Measurements from ENCODE around the gene EHBP1L1.

The EHBP1L1 gene

DNA sequence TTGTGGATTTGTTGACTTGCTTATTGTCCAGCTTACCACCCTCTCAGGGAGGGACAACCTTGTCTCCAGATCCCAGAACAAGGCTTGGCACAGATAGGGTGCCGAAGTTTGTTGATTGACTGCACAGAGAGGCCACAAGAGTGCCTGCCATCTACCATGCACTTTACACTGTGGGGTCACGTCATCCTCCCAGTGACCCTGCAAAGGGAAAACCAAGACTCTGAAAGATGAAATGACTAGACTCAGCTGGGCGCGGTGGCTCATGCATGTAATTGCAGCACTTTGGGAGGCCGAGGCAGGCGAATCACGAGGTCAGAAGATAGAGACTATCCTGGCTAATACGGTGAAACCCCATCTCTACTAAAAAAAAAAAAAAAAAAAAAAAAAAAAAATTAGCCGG is 13.1 kb upstream of the EHBP1L1 start:
- no peak for DNase-seq

DNA sequence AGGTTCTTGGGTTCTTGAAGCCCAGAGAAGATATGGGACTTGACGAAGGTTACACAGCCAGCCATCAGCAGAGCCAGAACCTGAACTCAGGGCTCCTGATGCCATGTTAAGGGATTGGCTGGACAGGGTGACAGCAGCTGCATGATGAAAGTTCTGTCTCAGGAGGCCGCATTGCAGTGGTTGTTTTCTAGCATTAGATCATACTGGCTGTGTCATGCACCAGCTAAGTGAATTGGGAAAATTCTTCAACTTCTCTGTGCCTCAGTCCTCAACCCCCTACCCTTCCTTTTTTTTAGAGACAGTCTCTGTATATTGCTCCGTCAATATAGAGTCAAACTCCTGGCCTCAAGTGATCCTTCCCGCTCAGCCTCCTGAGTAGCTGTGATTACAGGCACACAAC is 12.3 kb upstream of the EHBP1L1 start:
- no peak for DNase-seq

- DNase-seq = peak; percentile 58
Observed at GRCh38 chr11:65564879-65565559, 10.8 kb upstream of the EHBP1L1 start.

- peak; percentile 58 for DNase-seq
Observed at GRCh38 chr11:65565624-65566453, 10.0 kb upstream of the EHBP1L1 start.

GRCh38 chr11:65569164-65569972 is 6.5 kb upstream of the EHBP1L1 start:
- DNase-seq = no peak

DNA sequence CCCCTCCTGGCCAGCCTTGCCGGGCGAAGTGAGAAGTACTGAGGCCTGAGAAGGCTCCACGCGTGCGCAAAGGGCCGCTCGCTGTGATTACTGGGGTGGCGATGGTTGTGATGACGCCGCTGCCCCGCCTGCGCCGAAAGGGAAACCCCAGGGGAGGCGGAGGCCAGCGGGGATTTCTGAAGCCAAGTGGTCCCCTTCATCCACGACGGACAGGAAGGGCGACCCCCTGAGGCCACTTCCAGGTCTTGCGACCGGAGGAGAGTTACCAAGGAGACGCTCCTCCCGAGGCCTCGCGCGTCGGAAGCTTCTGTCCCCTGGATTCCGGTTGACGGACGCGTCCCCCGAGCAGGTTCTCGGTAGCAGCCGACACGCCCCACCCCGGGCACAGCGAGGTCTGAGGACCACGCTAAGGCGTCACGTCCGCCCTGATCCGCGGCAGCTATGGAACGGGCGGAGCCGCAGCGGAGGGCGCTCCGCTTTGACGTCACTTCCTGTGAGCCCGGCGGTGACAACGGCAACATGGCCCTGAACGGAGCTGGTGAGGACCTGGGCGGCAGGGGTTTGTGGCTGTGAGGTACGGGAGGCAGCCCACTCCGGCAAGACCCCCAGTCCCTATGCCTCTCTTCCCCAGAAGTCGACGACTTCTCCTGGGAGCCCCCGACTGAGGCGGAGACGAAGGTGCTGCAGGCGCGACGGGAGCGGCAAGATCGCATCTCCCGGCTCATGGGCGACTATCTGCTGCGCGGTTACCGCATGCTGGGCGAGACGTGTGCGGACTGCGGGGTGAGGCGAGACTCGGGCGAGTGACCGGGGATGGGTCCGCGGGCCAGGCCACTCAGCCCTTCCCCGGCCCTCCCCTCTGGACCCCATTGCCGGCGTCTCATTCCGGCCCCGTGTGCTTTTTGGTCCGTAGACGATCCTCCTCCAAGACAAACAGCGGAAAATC is 5.6 kb upstream of the EHBP1L1 start, which contains the start of gene ZNRD2:
Gene ZNRD2 (plus strand): TSS at position 505 of the 946 bp plus-strand sequence. CDS start 15 bp downstream, at position 520.
- peak; percentile 99 for DNase-seq

DNA sequence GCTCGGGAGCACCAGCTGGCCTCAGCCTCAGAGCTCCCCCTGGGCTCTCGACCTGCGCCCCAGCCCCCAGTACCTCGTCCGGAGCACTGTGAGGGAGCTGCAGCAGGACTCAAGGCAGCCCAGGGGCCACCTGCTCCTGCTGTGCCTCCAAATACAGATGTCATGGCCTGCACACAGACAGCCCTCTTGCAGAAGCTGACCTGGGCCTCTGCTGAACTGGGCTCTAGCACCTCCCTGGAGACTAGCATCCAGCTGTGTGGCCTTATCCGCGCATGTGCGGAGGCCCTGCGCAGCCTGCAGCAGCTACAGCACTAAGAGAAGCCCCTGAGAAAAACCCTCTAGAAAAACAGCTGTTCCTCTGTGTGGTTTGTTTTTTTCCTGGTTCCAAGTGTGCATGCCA is 4.4 kb upstream of the EHBP1L1 start:
- DNase-seq = no peak

DNA sequence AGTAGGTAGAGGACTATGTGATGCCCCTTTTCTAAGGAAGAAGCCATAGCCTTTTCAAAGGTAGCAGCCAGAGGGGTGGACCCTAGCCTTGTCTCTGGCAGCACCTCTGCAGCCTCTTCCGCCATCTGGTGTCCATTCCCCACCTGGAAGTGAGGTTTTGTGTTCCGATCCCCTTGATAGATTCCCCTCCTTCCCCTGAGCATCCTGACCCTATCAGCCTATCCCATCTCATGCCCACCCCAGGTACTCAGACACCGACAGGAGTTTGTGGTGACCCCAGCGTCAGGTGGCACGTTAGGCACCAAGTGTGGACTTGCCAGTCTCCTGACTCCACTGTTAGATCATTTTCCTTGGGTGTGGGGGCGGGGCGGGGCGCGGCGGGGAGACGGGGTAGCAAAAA is 3.9 kb upstream of the EHBP1L1 start:
- peak; percentile 46 for DNase-seq

DNA sequence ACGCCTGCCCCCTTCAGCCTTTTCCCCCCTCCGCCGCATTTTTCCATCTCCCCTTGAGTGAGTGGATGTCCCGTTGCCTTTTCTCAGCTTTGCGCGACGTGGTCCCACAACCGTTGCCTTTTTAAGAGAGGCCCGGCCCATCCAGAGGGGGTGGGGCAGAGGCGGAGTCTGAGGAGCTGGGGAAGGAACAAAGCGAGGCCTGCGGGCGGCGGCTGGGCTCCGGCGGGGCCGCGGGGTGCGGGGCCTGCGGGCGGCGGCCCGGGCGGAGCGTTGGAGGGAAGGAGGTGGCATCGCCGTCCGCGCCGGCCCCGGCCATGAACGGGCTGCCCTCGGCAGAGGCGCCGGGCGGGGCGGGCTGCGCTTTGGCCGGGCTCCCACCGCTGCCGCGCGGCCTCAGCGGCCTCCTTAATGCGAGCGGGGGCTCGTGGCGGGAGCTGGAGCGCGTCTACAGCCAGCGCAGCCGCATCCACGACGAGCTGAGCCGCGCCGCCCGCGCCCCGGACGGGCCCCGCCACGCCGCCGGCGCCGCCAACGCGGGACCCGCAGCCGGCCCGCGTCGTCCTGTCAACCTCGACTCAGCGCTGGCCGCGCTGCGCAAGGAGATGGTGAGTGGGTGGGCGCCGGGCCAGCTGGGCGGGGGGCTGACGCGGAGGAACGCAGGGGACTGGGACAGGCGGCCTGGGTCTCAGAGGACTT is 3.3 kb upstream of the EHBP1L1 start, which contains the start of gene FAM89B:
Gene FAM89B (plus strand): TSS at position 183 of the 696 bp plus-strand sequence. CDS start 132 bp downstream, at position 315.
- peak; percentile 96 for DNase-seq

DNA sequence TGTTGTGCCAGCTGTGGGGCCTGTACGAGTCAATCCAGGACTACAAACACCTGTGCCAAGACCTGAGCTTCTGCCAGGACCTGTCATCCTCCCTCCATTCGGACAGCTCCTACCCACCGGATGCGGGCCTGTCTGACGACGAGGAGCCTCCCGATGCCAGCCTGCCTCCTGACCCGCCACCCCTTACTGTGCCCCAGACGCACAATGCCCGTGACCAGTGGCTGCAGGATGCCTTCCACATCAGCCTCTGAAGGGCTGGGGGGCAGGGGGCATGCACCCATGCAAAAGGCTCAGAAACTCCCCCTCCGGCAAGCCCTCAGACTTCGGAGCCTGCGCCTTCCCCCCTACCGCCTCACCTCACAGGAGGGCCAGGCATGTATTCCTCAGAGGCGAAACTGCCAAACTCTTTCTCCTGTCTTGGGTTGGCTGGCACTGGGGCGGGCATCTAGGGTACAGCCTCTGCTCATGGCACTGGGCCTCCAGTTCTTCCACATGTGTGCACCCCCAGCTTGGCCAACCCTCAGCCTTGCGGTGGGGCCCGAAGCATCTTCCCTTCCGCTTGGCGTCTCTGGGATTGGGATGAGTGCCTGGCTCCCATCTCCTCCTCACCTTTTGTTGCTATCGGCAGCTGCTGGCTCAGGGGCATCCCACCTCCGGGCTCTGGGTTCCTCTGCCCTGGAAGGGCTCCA is 2.3 kb upstream of the EHBP1L1 start:
- no peak for DNase-seq

DNA sequence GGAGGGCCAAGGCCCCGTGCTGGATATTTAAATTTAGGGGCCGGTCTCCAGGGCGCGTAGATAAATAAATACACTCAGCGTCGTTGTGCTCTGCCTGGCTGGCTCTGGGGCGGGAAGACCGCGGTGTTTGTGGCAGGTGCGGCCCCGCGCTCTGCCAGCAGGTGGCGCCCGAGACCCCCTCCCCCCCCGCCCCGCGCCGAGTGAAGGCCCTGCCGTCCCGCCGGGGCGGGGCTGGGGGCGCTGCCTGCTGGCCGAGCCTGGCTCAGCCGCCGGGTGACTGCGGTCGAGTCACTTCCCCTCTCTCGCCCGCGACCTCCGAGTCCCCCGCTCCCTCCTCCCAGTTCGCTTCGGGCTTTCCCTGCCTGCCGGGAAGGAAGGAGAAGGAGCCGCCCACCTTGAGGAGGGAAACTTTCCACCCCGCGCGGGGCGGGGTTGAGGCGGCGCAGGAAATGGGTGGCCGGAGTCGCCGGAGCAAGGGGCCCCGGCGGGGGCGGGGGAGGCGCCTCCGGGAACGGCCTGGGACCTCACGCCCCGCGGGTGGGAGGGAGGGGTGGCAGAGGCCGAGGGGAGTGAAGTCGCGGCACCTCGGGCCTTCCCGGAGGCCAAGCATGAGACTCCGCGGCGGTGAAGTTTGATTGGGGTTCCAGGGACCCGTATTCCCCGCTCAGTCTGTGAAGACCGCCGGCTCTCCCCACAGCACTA is 1.6 kb upstream of the EHBP1L1 start:
- peak; percentile 92 for DNase-seq

GRCh38 chr11:65574811-65575567 is 864 bp upstream of the EHBP1L1 start:
- DNase-seq = no peak

DNA sequence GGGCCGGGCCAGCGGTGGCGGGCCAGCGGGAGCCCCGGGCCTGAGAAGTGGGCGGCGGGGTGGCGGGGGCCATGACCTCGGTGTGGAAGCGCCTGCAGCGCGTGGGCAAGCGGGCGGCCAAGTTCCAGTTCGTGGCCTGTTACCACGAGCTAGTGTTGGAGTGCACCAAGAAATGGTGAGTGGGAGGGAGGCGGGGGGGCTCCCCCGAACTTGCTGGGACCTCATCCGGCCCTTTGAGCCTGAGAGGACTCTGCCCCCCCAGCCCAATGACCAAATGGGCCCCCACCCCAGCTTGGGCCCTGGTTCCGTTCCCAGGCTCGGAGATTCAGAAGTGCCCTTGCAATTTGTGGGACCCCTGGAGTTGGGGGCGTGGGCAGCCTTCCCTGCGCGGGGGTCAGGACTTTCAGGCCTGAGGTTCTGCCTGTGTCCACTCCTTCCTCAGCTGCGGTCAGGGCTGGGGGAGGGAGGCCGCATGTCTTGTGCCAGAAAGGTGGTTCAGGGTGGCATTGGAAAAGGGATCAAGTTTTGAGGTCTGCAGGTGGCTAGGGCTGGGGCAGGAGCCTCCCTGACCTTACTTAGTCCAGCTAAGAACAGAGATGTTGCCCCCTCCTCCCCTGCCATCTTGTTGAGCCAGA is 496 bp downstream of the EHBP1L1 start:
- peak; percentile 29 for DNase-seq

GRCh38 chr11:65576867-65577755 is 1.3 kb downstream of the EHBP1L1 start:
- peak; percentile 58 for DNase-seq

DNA sequence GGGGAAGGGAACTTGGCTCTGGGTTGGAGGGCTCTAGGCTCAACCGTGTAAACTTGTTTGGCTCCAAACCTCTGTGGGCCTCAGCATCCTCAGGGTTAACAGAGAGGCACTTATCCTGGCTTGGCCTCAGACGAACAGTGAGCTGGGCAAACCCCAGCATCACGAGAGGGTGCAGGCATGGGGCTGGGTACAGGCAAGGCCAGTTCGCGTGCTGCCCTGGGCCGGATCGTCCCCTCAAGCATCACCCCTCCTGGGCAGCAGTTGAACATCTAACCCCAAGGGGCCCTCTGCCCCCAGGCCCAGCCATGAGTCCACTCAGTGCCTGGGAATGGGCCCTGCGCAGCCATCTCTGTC is 1.9 kb downstream of the EHBP1L1 start:
- no peak for DNase-seq

DNA sequence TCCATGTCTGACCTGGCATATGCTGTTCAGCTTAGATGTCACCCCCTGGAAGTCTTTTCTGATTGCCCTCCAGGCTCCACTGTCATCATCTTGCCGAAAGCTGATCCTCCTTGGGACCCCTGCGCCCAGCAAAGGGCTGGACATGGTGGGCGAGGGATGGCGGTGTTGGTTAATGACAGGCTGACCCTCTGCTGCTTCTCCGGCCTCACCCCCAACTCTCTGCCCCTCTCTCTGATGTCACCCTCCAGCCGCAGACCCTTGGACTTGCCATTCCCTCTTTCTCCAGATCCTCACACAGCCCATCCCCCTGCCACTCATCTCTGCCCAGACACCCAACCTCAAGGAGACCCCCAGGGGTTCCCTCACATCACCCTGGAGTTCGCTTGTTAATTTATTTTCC is 2.3 kb downstream of the EHBP1L1 start:
- DNase-seq = no peak

GRCh38 chr11:65578667-65579066 is 2.8 kb downstream of the EHBP1L1 start:
- DNase-seq = no peak

- no peak for DNase-seq
Observed at GRCh38 chr11:65579291-65579690, 3.4 kb downstream of the EHBP1L1 start.
